Left ventricle myocardium inferior (tissue), 1 donor: ENCODE data around the gene ZDHHC22. TPM values are rescaled to one million over a fixed set of nuclear protein-coding genes. Genes with fewer than 3 reads are reported as not detected.

ENCODE experiments used
- DNase-seq: peaks from one replicate; pipeline ENCODE4 v3.0.0-alpha.2; 2020
- H3K27ac ChIP-seq: fragments of 200-600 bp; replicated peaks from 2 replicates; pipeline ENCODE4 v1.8.0; 2021
- H3K27me3 ChIP-seq: fragments of 200-600 bp; 2 replicates; pipeline ENCODE4 v1.8.0; 2021; ENCODE audit warnings: low read depth
- H3K36me3 ChIP-seq: fragments of 200-600 bp; 2 replicates; pipeline ENCODE4 v1.8.0; 2021
- H3K4me1 ChIP-seq: fragments of 200-600 bp; 2 replicates; pipeline ENCODE4 v1.8.0; 2021
- H3K4me3 ChIP-seq: fragments of 200-600 bp; 2 replicates; pipeline ENCODE4 v1.8.0; 2021; ENCODE audit warnings: mild to moderate bottlenecking, moderate library complexity
- H3K9me3 ChIP-seq: fragments of 200-600 bp; replicated peaks from 2 replicates; pipeline ENCODE4 v1.8.0; 2021
- intact Hi-C: fragments of 100-400 bp; cut with micrococcal nuclease; formaldehyde crosslinking; loops from one replicate; pipeline ENCODE4 v1.11.0; 2022
- total RNA-seq: library from RNA; stranded (reverse); fragmentation: NEBNext Ultra II Directional; extraction: Animal tissue kit (Norgen Biotek cat#: 25700); gene quantifications from one replicate; pipeline ENCODE4 v1.2.1, GENCODE V29; 2021
- TF ChIP-seq, protein P1 (sequence below): fragments of 200-600 bp; IDR thresholded peaks from 2 replicates; pipeline ENCODE4 v1.8.0; 2021; ENCODE audit warnings: antibody characterized with exemption, mild to moderate bottlenecking, borderline replicate concordance
- donor health status: DM: no; HTN: yes; CAD: no; lungs with severe emphysema.

ZDHHC22 gene
- total RNA-seq, 1 donor from 2014 or later: not detected

DNA sequence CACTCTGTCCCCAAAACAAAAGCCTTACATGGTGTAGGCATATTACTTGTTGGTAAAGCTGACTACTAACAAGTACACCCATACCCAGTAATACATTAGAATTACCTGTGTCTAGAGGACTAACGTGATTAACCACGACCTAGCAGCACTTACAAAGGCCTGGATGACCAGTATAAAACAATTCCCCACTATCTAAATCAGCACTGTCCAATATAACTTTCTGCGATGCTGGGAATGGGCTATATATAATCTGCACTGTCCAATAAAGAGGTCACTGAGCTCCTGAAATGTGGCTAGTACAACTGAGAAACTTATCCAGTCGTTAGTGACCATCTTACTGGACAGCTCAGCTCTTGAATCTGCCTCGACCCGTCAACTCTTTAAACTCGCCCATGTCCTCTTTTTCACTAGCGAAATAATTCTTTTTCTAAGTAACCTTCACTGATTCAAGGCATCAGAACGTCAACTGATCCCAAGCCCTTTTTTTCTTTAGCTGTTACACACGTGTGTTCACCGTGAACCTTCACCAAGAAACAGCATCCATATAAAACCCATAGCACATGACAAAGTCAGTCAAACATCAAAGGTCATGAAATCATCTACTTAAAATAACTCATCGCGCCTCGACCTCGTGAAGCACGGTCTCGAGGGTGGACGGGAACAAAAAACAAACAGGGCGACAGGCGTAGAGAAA, 44.4 kb downstream of the ZDHHC22 start:
- no peak for DNase-seq
- intact Hi-C loops: no loop called here
- H3K27ac ChIP-seq: peak overlapping the region; percentile 98
- TF ChIP-seq, protein P1, sequence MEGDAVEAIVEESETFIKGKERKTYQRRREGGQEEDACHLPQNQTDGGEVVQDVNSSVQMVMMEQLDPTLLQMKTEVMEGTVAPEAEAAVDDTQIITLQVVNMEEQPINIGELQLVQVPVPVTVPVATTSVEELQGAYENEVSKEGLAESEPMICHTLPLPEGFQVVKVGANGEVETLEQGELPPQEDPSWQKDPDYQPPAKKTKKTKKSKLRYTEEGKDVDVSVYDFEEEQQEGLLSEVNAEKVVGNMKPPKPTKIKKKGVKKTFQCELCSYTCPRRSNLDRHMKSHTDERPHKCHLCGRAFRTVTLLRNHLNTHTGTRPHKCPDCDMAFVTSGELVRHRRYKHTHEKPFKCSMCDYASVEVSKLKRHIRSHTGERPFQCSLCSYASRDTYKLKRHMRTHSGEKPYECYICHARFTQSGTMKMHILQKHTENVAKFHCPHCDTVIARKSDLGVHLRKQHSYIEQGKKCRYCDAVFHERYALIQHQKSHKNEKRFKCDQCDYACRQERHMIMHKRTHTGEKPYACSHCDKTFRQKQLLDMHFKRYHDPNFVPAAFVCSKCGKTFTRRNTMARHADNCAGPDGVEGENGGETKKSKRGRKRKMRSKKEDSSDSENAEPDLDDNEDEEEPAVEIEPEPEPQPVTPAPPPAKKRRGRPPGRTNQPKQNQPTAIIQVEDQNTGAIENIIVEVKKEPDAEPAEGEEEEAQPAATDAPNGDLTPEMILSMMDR: no peak
- peaks cover 57% of the 10 kb centered on the region for H3K4me1 ChIP-seq
- no peaks in the 10 kb centered on the region for H3K36me3 ChIP-seq
- H3K27me3 ChIP-seq: no peaks in the 10 kb centered on the region
- H3K4me3 ChIP-seq: peak overlapping the region; percentile 84
- no peaks in the 10 kb centered on the region for H3K9me3 ChIP-seq

DNA sequence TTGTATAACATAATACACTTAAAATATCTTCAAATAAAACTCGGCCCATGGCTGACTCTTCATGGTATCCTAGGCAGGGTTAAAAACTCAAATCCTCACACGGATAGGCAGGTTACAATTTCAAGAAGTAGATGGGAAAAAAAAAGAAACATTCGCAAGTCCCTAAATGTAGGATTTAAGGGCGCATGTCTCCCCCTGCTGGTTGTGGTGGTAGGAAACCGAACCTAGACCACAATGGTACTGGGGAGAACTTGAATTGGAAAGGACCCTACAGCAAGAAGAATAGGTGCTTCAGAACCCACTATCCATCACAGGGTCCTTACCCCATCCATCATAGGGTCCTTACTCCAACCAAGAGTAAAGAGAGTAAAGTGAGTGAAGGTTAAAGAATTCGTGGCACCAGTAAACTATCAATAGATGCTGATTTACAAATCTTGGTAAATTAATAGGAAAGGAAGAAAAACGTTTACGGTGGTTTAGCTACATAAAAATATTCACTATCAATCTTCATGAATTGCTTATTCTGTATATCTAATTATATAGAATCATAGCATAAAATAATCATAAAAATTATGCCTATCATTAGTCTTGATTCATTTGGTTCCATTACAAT, 46.8 kb downstream of the ZDHHC22 start:
- intact Hi-C loops: no loop called here
- no peak overlapping the region for H3K4me3 ChIP-seq
- H3K27ac ChIP-seq: peak overlapping the region; percentile 16

DNA sequence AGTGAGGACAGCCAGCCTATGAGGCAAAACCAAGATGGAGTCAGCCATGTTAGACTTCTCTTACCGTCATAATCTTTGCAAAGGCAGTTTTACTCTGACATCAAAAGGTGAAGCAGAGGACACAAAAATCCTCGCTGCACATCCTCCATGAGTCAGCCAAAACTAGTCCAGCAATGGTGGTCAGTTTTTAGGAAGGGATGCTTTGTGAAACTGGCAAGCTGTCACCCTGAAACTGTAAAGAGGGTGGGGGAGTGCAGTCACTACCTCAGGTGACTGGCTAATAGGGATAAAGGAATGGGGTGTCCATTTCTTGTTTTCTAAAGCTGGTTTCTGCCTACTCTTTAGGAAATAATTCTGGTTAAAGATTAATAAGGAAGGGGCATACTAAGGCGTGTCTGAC, 48.9 kb downstream of the ZDHHC22 start:
- H3K4me3 ChIP-seq: no peak overlapping the region
- DNase-seq: no peak
- intact Hi-C loops: no loop called here
- peaks cover 16% of the 10 kb centered on the region for H3K9me3 ChIP-seq
- H3K27me3 ChIP-seq: no peaks in the 10 kb centered on the region
- H3K27ac ChIP-seq: no peak overlapping the region
- peaks cover 18% of the 10 kb centered on the region for H3K4me1 ChIP-seq
- TF ChIP-seq, protein P1: no peak
- H3K36me3 ChIP-seq: no peaks in the 10 kb centered on the region

More for the DNA sequence above, 46.8 kb downstream of the ZDHHC22 start:
- no peaks in the 10 kb centered on the region for H3K27me3 ChIP-seq
- H3K36me3 ChIP-seq: no peaks in the 10 kb centered on the region
- DNase-seq: peak; percentile 76
- TF ChIP-seq, protein P1: peak; percentile 81
- H3K4me1 ChIP-seq: peaks cover 33% of the 10 kb centered on the region
- peaks cover 16% of the 10 kb centered on the region for H3K9me3 ChIP-seq

DNA sequence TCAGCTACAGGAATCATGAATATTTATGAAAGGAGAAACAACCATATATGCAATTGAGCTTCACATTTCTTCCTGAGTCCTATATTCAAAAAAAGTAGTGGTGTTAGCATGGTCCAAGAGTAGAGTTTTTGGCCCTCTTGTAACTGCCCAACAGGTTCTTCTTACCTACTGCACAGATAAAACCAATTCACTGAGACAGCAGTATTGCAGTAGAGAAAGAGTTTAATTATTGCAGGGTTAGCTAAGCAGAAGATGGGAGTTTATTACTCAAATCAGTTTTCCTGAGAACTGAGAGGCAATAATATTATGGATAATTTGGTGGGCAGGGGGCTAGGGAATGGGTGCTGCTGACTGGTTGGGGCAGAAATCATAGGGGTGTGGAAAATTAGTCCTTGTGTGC, 50.1 kb downstream of the ZDHHC22 start:
- Histone ChIP-seq H3K4me1 (peaks cover 10% of the 10 kb centered on the region), H3K27ac (no peak overlapping the region), H3K9me3 (peaks cover 16% of the 10 kb centered on the region), H3K36me3 (no peaks in the 10 kb centered on the region), H3K4me3 (no peak overlapping the region), H3K27me3 (no peaks in the 10 kb centered on the region)
- DNase-seq: no peak
- intact Hi-C loops: no loop called here
- TF ChIP-seq, protein P1: no peak

DNA sequence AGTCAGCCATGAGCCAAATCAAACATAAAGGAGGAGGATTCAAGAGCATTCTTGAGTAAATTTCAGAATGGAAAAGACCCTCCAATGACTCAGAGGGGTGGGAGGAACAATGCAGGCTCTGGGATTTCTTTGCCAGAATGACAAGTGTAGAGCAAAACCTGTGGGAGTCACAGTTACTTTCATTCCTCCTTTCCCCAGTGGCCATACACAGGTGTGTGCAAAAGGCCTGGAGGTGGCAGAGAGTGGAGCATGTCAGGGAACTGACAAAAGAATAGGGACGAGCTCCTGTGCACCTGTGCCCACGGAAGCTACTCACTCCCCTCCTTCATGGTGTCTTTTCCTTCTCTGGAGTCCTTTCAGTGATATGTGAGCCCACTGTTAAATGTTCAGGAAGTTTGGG, 52.9 kb downstream of the ZDHHC22 start:
- no peak overlapping the region for H3K27ac ChIP-seq
- no peaks in the 10 kb centered on the region for H3K27me3 ChIP-seq
- peaks cover 8% of the 10 kb centered on the region for H3K4me1 ChIP-seq
- no peak overlapping the region for H3K4me3 ChIP-seq
- peaks cover 16% of the 10 kb centered on the region for H3K9me3 ChIP-seq
- TF ChIP-seq, protein P1: no peak
- intact Hi-C loops: no loop called here
- no peak for DNase-seq
- H3K36me3 ChIP-seq: no peaks in the 10 kb centered on the region
